NB4 (cell line): ENCODE data around the gene SSBP4.

Experiments
- DNase-seq: peaks from one replicate; pipeline ENCODE4 v3.0.0; 2010; ENCODE audit warnings: low read depth
- H3K4me3 ChIP-seq: one replicate; pipeline ENCODE4 v1.5.1; 2011; ENCODE audit warnings: mild to moderate bottlenecking, low read depth, low read length, moderate library complexity
- MYC ChIP-seq: IDR thresholded peaks from 2 replicates; pipeline ENCODE4 v1.6.1; 2011; ENCODE audit warnings: low read depth, low read length
- POLR2A ChIP-seq: IDR thresholded peaks from 2 replicates; pipeline ENCODE4 v1.6.1; 2011; ENCODE audit warnings: mild to moderate bottlenecking; ENCODE audit not compliant: insufficient read length; ENCODE audit errors: extremely low read depth
- TF ChIP-seq, protein P1 (sequence below): IDR thresholded peaks from 2 replicates; pipeline ENCODE4 v1.6.1; 2011; ENCODE audit warnings: low read depth, low read length
- TF ChIP-seq, protein P2 (sequence below): IDR thresholded peaks from one replicate; pipeline ENCODE4 v1.5.1; 2012; ENCODE audit warnings: low read depth, low read length

SSBP4 gene

DNA sequence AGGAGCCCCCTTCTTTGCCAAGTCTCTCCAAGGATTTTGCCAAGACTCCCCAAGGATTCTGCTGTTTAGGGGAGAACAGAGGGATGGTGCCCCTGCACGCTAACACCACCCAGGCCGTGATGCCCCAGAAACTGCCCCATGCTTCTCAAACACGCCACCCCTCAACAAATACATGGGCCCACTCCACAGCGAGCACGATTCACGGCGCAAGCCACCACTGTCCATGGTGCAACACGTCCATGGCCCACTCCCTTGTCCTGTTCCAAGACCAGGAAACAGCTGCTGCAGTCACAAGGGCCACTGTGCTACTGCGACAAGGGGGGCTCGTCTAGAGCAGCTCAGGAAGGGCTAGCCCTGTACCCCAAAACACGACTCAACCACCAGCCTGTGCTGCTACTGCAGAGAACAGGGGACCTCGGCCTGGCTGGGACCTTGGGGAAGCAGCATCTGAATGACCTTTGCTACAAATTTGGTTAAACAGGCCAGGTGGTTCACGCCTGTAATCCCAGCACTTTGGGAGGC is 55.2 kb downstream of the SSBP4 start:
- TF ChIP-seq POLR2A (no peak), MYC (no peak)
- TF ChIP-seq, protein P1, sequence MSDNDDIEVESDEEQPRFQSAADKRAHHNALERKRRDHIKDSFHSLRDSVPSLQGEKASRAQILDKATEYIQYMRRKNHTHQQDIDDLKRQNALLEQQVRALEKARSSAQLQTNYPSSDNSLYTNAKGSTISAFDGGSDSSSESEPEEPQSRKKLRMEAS, result no peak
- TF ChIP-seq, protein P2, sequence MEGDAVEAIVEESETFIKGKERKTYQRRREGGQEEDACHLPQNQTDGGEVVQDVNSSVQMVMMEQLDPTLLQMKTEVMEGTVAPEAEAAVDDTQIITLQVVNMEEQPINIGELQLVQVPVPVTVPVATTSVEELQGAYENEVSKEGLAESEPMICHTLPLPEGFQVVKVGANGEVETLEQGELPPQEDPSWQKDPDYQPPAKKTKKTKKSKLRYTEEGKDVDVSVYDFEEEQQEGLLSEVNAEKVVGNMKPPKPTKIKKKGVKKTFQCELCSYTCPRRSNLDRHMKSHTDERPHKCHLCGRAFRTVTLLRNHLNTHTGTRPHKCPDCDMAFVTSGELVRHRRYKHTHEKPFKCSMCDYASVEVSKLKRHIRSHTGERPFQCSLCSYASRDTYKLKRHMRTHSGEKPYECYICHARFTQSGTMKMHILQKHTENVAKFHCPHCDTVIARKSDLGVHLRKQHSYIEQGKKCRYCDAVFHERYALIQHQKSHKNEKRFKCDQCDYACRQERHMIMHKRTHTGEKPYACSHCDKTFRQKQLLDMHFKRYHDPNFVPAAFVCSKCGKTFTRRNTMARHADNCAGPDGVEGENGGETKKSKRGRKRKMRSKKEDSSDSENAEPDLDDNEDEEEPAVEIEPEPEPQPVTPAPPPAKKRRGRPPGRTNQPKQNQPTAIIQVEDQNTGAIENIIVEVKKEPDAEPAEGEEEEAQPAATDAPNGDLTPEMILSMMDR, result no peak
- no peak overlapping the region for H3K4me3 ChIP-seq
- no peak for DNase-seq

DNA sequence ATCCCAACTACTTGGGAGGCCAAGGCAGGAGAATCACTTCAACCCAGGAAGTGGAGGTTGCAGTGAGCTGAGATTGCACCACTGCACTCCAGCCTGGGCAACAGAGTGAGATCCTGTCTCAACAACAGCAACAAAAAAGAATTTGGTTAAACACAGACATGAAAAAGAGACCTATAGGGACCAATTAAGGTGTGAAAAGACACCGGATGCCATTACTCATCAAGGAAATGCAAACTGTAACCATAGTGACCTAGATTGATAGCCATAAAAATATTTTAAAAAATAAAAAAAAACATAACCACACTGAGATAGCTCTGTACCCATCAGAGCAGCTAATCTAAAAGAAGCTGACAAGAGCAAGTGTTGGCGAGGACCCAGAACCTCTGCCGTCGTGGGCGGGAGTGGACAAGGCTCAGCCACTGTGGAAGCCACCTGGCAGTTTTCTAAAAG is 55.8 kb downstream of the SSBP4 start:
- no peak overlapping the region for H3K4me3 ChIP-seq
- no peak for DNase-seq
- TF ChIP-seq MYC, result no peak
- TF ChIP-seq, protein P2, result no peak
- no peak for TF ChIP-seq POLR2A
- TF ChIP-seq, protein P1, result no peak

DNA sequence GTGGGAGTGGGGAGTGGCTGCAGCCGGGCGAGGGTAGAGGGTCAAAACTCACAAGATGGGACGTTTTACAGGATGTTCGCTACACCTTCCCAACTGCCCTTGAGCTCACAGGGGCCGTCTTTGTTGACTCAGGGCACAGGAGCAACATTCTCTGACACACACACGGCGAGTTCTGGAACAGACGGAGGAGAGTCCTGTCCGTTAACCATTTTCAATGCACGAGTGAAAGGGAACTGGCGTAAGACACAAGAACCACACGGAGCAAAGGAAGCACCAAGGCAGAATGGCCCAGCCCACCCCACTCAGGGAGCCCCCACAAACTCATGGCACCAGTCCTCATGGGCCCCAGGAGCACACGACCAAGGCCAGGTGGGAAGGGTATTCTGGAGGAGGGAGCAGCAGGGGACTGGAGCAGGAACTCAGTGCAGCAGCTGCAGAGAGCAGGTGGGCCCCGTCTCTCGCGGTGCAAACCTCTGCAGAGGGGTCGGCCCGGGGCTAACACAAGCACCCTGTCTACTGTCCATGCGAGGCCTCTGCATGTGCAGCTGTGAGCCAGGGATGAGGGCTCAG is 56.6 kb downstream of the SSBP4 start:
- no peak overlapping the region for H3K4me3 ChIP-seq
- TF ChIP-seq, protein P2, result no peak
- no peak for TF ChIP-seq MYC
- no peak for DNase-seq

DNA sequence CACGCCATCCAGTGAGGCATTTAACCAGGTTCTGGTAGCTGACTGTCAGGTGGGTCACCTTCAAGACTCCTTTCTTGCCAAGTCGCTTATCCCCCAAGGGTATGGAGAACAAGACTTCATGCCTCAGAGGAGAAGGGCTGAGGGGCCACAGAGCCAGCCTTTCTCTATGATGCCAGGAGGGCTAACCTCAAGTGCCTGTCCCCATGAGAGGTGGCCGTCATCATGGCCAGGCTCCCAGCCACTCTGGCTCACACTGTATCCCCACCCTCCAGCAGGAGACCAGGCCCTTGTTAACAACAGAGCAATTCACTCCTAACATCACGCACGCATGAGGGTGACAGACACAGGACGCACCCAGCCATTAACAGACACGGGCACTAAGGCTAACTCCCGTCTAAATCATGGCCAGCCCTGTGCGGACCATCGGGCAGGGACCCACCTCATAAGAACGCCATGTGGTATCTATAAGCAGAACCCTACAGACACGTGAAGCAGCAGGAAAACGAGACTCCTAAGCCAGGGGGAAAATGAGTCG is 57.4 kb downstream of the SSBP4 start:
- no peak for DNase-seq
- H3K4me3 ChIP-seq, result no peak overlapping the region
- TF ChIP-seq, protein P2, result no peak
- TF ChIP-seq MYC (no peak), POLR2A (no peak)
- TF ChIP-seq, protein P1, result no peak

DNA sequence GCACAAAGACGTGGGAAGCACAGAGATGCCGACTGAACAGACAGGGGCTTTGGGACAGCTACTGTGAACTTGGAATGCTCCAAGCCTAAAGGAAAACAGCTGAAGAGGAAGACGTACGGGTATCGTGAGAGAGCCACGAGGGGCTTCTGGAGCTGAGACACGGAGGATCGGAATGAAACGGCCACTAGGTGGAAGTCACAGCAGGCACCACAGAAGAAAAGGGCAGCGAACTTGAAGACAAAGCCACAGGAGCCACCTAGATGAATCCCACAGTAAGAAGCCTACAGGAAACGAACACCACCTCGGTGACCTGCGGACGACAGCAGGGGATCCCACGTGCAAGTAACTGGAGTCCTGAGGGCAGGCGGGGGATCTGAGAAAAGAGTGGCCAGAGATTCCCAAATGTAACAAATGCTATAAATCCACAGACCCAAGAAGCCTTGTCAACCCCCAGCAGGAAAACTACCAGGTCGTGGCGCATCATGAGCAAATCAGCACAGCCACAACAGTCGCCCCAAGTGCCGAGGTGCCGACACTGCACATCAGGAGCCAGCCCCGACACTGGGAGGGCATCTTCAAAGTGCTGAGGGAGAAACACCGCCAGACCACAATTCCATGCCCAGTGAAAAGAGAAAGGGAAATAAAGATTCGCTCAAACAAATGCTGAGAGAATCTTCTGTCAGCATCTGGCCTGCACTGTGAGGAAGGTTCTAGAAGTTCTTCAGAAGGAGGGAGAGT is 58.0 kb downstream of the SSBP4 start:
- TF ChIP-seq, protein P2, result peak; percentile 28
- TF ChIP-seq, protein P1, result no peak
- H3K4me3 ChIP-seq, result no peak overlapping the region
- peak; percentile 56 for DNase-seq
